Activated T-helper 2 cell treated with anti-CD3 and anti-CD28 coated beads, Interferon-gamma antibody, Interleukin-2, Interleukin-4, amounts not matched to agents 10 μg/mL and 5 μg/mL and 100 μg/mL, durations not matched to agents 14 hours and 24 hours and 36 hours (primary cell): ENCODE data around the gene IP6K2. TPM values are rescaled to one million over a fixed set of nuclear protein-coding genes. Genes with fewer than 3 reads are reported as not detected.

Experiments
- DNase-seq: peaks from one replicate; pipeline ENCODE4 v3.0.0; 2021; ENCODE audit warnings: low spot score
- H3K27ac Mint-ChIP-seq: one replicate; pipeline ENCODE4 v1.8.0; 2021; ENCODE audit warnings: mixed read lengths
- H3K27me3 Mint-ChIP-seq: one replicate; pipeline ENCODE4 v1.8.0; 2021; ENCODE audit warnings: low read depth, mixed read lengths
- H3K36me3 Mint-ChIP-seq: one replicate; pipeline ENCODE4 v1.8.0; 2021; ENCODE audit warnings: low read depth, mixed read lengths
- H3K4me1 Mint-ChIP-seq: one replicate; pipeline ENCODE4 v1.8.0; 2021; ENCODE audit warnings: low read depth, mixed read lengths
- H3K4me3 Mint-ChIP-seq: one replicate; pipeline ENCODE4 v1.8.0; 2021; ENCODE audit warnings: low read depth, mild to moderate bottlenecking, moderate library complexity, mixed read lengths
- H3K9me3 Mint-ChIP-seq: one replicate; pipeline ENCODE4 v1.8.0; 2021; ENCODE audit warnings: mixed read lengths
- intact Hi-C: fragments of 100-400 bp; cut with micrococcal nuclease; formaldehyde crosslinking; loops from one replicate; pipeline ENCODE4 v1.15.1; 2023
- total RNA-seq: library from RNA; stranded (reverse); gene quantifications from 2 replicates; pipeline ENCODE4 v1.2.3, GENCODE V29; 2022

The IP6K2 gene
- total RNA-seq, 1 donor from 2014 or later, result 65.4 TPM

DNA sequence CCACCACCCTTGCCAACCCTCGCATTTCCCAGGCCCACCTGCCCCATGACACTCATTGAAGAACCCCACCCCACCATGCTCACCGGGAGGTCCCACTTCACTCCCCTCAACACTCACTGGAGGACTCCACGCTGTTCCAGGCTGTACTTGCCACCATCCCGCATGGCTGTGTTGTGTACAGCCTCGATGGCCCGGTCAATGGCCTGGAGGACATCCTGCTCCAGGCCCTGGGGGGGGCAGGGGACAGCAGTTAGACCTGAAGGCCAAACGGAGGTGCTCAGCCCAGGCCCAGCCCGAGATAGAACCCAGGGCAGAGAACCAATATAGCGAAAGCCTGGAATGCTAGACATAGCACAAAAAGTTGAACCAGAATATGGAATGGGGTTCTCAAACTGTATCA, 34.2 kb downstream of the IP6K2 start:
- no peak for DNase-seq
- intact Hi-C loops, result no loop called here
- H3K4me3 Mint-ChIP-seq, result no peak overlapping the region
- peaks cover 17% of the 10 kb centered on the region for H3K4me1 Mint-ChIP-seq
- H3K27me3 Mint-ChIP-seq, result no peaks in the 10 kb centered on the region
- H3K36me3 Mint-ChIP-seq, result peaks cover 51% of the 10 kb centered on the region
- no peaks in the 10 kb centered on the region for H3K9me3 Mint-ChIP-seq
- H3K27ac Mint-ChIP-seq, result no peak overlapping the region

DNA sequence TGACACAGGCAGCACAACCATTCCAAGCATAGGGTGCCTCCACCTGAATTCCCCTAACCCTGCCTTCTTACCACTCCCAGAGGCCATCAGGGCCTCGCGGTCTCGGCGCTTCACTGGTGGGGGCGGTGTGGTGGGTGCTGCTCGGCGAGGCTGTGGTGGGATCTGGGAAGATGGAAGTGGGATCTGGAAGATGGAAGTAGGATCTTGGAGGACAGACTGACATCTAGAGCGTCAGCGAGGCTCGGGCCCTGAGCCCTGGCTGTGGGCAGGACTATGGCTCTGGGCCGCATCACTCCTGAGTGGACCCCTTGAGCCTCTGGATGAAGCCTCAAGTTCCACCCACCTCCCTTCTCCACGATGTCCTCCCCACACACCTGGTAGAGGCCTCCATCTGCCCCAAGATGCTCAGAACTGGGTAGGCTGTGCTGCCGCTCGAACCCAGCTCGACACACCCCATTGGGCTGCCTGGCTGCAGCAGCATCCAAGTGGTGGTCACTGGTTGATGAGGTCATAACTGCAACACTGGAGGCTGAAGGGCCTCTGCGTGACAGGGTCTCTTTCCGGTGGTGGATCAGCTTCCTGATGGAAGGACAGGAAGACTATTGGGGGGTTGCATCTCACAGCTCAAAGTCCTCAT, 34.9 kb downstream of the IP6K2 start:
- H3K4me3 Mint-ChIP-seq, result no peak overlapping the region
- no peak overlapping the region for H3K27ac Mint-ChIP-seq
- no peaks in the 10 kb centered on the region for H3K9me3 Mint-ChIP-seq
- no peaks in the 10 kb centered on the region for H3K27me3 Mint-ChIP-seq
- H3K4me1 Mint-ChIP-seq, result peaks cover 17% of the 10 kb centered on the region
- H3K36me3 Mint-ChIP-seq, result peaks cover 55% of the 10 kb centered on the region
- intact Hi-C loops, result no loop called here
- DNase-seq, result no peak

DNA sequence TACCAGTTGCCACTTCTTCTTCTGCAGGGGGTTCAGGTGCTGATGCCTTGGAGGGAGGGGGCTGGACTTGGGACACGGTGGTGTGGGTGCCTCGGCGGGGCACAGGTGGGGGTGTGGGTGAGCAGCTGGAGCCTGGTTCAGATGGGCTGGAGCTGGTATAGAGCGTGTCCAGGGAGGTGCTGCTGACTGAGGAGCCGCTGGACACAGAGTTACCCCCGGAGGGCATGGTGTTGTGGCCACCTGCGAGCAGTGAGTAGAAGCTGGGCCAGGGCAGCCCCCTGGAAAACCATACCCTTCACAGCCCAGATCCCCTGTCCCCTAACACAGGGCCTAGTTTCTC, 35.5 kb downstream of the IP6K2 start:
- H3K4me1 Mint-ChIP-seq, result peaks cover 15% of the 10 kb centered on the region
- H3K9me3 Mint-ChIP-seq, result no peaks in the 10 kb centered on the region
- intact Hi-C loops, result no loop called here
- no peak overlapping the region for H3K4me3 Mint-ChIP-seq
- H3K36me3 Mint-ChIP-seq, result peaks cover 55% of the 10 kb centered on the region
- no peak overlapping the region for H3K27ac Mint-ChIP-seq
- DNase-seq, result no peak
- H3K27me3 Mint-ChIP-seq, result no peaks in the 10 kb centered on the region

DNA sequence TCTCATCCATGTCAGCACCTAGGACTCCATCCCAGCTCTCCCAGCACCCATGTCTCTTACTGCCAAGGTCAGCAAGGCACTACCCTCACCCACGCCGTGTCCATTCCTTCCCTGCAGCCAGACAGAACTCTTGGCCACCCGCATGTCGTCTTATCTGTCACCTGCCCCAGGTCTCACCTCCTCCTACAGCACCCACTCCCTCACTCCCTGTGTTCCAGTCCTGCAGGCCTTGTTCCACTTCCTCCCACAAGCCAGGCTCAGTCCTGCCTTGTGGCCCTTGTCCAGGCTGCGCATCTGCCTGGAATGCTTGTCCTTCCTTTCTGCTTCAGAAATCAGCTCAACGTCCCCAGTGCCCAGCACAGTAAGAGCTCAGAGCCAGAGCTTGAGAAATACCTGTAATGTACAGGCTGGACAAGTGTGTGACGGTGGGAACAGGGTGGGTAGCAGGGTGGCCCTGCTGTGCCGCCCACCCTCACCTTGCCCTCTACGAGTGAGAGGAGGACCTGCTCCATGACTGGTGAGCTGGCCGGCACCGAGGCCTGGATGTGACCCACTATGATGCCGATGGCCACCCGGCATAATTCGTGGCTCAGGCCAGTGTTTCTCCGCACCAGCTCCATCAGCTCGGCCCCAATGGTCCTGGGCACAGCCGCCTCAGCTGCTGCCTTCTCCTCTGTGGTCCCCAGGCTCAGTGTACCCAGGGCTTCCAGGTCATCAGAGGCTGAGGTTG, 36.0 kb downstream of the IP6K2 start:
- H3K4me1 Mint-ChIP-seq, result peaks cover 13% of the 10 kb centered on the region
- H3K36me3 Mint-ChIP-seq, result peaks cover 58% of the 10 kb centered on the region
- no peak for DNase-seq
- intact Hi-C loops, result no loop called here
- no peak overlapping the region for H3K4me3 Mint-ChIP-seq
- no peaks in the 10 kb centered on the region for H3K9me3 Mint-ChIP-seq
- H3K27ac Mint-ChIP-seq, result peak overlapping the region; percentile 11
- no peaks in the 10 kb centered on the region for H3K27me3 Mint-ChIP-seq

DNA sequence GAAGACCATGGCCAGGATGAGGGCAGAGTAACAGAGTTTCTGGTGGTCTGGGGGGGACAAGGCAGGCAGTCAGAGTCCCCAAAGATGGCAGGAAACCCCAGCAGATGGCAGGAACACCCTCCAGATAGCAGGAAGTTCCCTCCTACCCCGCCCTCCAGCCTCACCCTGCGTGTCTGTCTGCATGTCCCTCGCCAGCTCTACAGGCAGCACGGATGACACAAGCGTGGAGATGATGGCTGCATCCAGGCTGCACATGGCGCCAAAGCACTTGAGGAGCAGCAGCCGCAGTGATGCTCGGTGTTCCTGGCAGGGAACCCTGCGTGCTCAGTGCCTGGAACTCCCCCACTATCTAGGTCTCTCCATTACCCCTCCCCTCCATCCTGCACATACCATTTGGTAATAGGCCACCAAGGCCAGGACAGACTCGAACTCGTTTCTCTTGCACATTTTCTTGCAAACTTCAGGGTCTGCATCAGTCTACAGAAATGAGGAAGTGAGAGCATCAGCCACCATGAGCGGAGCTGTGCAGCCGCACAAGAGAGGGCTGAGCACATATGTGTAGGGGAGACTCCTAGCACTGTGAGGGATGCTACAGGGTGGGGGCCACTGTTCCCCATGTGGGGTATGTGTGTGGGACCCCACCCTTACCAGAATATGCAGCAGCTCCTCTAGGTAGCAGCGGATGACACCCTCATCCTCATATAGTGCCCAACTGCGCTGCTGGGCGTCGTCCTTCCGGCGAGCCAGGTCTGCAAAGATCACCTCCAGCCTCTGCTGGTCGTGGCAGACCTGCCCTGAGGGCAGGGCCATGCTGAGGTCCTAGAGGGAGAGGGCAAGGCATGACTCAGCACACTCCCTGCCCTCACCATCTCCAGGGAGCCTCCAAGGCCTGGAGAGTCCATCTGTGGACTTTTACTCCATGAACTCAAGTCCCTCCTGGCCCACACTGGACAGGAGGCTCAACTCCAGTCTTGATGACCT, 37.3 kb downstream of the IP6K2 start:
- Mint-ChIP-seq H3K9me3 (no peaks in the 10 kb centered on the region), H3K36me3 (peaks cover 66% of the 10 kb centered on the region), H3K27ac (no peak overlapping the region), H3K27me3 (no peaks in the 10 kb centered on the region), H3K4me3 (no peak overlapping the region), H3K4me1 (peaks cover 10% of the 10 kb centered on the region)
- intact Hi-C loops, result no loop called here
- no peak for DNase-seq

DNA sequence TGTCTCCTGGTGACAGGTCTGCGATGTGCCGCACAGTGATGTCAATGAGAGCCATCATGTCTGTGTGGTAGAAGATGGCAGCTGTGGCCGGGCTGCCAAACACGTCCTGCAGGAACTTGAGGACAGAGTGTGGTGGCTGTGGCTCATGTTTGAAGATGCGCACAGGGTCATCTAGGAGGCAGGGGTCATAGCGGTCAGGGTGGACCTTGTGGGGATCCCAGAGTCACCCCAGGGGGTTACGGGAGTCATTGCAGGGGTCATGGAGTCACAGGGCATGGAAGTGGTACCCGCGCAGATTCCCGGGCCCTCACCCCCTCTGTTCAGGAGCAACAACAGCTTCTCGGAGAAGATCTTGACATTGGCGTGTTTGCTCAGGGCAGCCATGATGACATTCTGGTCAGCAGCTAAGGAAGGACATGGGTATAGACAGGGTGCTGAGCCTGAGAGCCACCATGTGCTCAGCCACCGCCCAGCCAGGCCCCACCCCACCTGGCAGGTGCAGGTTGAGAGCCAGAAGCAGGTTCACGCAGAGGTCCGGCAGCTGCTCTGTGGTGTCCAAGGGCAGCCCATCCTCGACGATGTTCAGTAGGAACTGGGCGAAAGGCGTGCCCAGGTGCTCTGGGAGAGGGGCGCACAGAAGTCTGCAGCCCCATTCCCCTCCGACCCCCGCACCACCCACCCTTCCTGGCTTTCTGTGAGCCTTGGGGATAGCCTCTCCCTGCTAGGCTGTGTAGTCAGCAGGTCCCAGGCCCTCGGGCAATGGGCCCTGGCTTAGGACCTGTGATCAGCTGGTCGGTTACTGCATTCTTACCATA, 38.2 kb downstream of the IP6K2 start:
- H3K36me3 Mint-ChIP-seq, result peaks cover 66% of the 10 kb centered on the region
- DNase-seq, result no peak
- intact Hi-C loops, result no loop called here
- no peaks in the 10 kb centered on the region for H3K27me3 Mint-ChIP-seq
- H3K9me3 Mint-ChIP-seq, result no peaks in the 10 kb centered on the region
- H3K27ac Mint-ChIP-seq, result no peak overlapping the region
- H3K4me1 Mint-ChIP-seq, result peaks cover 4% of the 10 kb centered on the region
- no peak overlapping the region for H3K4me3 Mint-ChIP-seq

DNA sequence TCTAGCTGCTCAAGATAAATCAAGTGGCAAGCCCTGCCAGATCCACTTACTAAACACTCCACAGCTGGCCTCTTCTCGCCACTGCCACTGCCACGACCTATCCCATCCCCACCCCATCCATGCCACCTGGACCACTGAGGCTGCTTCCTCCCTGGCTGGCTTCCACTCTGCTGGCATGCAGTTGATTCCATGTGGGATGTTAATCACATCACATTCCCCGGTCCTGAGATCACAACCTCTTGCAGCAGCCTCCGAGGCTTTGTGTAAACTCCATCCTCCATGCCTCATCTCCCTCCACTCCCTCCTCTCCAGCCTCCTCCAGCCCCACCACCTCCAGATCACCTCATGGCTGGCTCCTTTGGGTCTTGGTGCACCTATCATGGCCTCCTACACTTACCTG, 39.0 kb downstream of the IP6K2 start:
- no peaks in the 10 kb centered on the region for H3K9me3 Mint-ChIP-seq
- H3K36me3 Mint-ChIP-seq, result peaks cover 68% of the 10 kb centered on the region
- peaks cover 1% of the 10 kb centered on the region for H3K4me1 Mint-ChIP-seq
- intact Hi-C loops, result no loop called here
- no peak overlapping the region for H3K27ac Mint-ChIP-seq
- H3K27me3 Mint-ChIP-seq, result no peaks in the 10 kb centered on the region
- H3K4me3 Mint-ChIP-seq, result no peak overlapping the region
- no peak for DNase-seq

DNA sequence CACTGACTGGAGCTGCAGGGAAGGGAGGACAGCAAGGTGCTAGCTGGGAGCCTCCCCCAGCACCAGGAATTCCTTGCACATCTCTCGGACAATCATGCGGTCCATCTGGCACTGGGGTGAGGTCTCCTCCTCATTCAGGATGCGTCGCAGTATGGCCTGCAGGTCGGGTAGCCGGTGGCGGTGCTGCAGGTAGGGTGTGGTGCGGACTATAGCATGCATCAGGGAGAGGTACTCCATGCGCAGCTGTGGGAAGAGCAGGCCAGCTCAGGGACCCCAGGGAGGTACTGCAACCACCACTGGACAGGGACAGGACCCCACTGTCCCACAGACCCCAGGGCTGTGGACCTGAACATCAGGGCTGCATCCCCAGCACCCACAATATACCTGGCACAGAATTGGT, 42.5 kb downstream of the IP6K2 start:
- H3K4me1 Mint-ChIP-seq, result no peaks in the 10 kb centered on the region
- no peaks in the 10 kb centered on the region for H3K9me3 Mint-ChIP-seq
- no peak overlapping the region for H3K27ac Mint-ChIP-seq
- H3K27me3 Mint-ChIP-seq, result no peaks in the 10 kb centered on the region
- no peak for DNase-seq
- intact Hi-C loops, result no loop called here
- peaks cover 54% of the 10 kb centered on the region for H3K36me3 Mint-ChIP-seq
- H3K4me3 Mint-ChIP-seq, result no peak overlapping the region

DNA sequence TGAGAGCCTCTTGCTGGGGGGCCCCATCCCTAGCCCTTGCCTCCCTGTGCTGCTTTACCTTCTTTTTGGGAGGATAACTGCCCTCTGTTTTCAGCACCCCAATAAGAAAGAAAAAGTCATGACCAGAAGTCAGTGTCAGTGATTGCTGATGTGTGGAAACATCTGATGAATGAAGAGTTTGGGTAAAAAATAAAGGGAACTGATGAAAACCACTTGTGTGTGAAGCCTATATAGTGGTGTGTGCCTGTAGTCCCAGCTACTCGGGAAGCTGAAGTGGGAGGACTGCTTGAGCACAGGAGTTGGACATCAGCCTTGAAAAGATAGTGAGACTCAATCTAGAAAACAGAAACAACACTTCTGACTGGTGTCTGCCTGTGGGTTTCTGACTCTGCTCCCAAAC, 44.5 kb downstream of the IP6K2 start:
- Mint-ChIP-seq H3K36me3 (peaks cover 43% of the 10 kb centered on the region), H3K9me3 (no peaks in the 10 kb centered on the region), H3K4me1 (no peaks in the 10 kb centered on the region), H3K4me3 (no peak overlapping the region), H3K27me3 (no peaks in the 10 kb centered on the region), H3K27ac (no peak overlapping the region)
- DNase-seq, result no peak
- intact Hi-C loops, result no loop called here

DNA sequence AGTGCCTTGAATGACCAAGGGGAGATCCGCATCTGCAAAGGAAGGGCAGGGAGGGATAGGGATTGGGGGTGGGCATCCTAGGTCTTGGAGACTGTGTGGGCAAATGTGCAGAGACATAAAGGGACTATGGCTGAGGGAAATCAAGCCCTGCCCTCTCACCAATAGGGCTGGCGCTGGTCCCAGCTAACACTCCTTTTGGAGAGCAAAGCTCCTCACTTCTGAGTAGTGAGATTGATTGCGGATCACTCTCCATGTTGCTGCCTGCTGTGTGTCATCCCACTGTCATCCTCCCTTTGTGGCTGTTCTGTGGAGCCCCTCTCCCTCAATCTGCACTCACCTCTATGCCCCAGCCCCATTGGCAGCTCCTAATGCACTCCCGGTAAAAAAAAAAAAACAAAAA, 52.1 kb downstream of the IP6K2 start:
- intact Hi-C loops, result loop anchor here (1.0 to 5.0 kb wide), 3 partner anchors 9 to 252 kb away; partner anchors contain the start of genes ARIH2 and NCKIPSD
- Mint-ChIP-seq H3K27me3 (peaks cover 7% of the 10 kb centered on the region), H3K4me1 (peaks cover 10% of the 10 kb centered on the region), H3K27ac (no peak overlapping the region), H3K36me3 (peaks cover 14% of the 10 kb centered on the region), H3K4me3 (no peak overlapping the region), H3K9me3 (no peaks in the 10 kb centered on the region)
- no peak for DNase-seq

DNA sequence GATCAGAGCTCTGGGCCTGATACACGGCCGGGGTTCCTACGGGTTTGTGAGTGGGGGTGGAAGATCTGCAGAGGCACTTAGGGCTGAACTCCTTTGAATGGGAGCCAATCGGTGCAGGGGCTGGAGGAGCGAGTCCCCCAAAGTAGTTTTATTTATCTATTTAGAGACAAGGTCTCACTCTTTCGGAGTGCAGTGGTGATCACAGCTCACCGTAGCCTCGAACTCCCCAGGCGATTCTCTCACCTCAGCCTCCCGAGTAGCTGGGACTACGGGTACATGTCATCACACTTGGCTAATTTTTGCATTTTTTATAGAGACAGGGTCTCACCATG, 52.7 kb downstream of the IP6K2 start:
- H3K27ac Mint-ChIP-seq, result peak overlapping the region; percentile 99
- H3K4me3 Mint-ChIP-seq, result peak overlapping the region; percentile 90
- H3K27me3 Mint-ChIP-seq, result peaks cover 8% of the 10 kb centered on the region
- intact Hi-C loops, result loop anchor here (1.0 to 5.0 kb wide), 3 partner anchors 8 to 253 kb away; partner anchors contain the start of genes ARIH2 and NCKIPSD
- H3K36me3 Mint-ChIP-seq, result peaks cover 14% of the 10 kb centered on the region
- H3K4me1 Mint-ChIP-seq, result peaks cover 10% of the 10 kb centered on the region
- H3K9me3 Mint-ChIP-seq, result no peaks in the 10 kb centered on the region
- no peak for DNase-seq
